Vagina (tissue), 2 donors: Measurements from ENCODE around the gene SLC29A1. TPM values are rescaled to one million over a fixed set of nuclear protein-coding genes. Genes with fewer than 3 reads are reported as not detected.

Source experiments
- DNase-seq, 2 donors: peaks; one replicate each; pipeline ENCODE4 v3.0.0-alpha.2; 2017; ENCODE audit errors: extremely low spot score in 2 of 2
- H3K27ac ChIP-seq: fragments of 200-600 bp; sonication (generic); one replicate; pipeline ENCODE4 v1.5.1; 2019
- H3K27me3 ChIP-seq: fragments of 200-600 bp; sonication (generic); one replicate; pipeline ENCODE4 v1.5.1; 2019
- H3K36me3 ChIP-seq, 2 donors: fragments of 200-600 bp; sonication (generic); one replicate each; pipeline ENCODE4 v1.5.1; 2017 to 2019
- H3K4me1 ChIP-seq: fragments of 200-600 bp; sonication (generic); one replicate; pipeline ENCODE4 v1.5.1; 2019
- H3K4me3 ChIP-seq, 2 donors: fragments of 200-600 bp; sonication (generic); 1 replicate in 1 of 2; 2 replicates in 1 of 2; pipeline ENCODE4 v1.5.1; 2016 to 2019
- H3K9me3 ChIP-seq: fragments of 200-600 bp; sonication (generic); one replicate; pipeline ENCODE4 v1.5.1; 2019
- POLR2A ChIP-seq, 2 donors: fragments of 450-650 bp; IDR thresholded peaks; one replicate each; pipeline ENCODE4 v1.6.1; 2017; ENCODE audit warnings: antibody characterized with exemption in 2 of 2, mild to moderate bottlenecking in 2 of 2, moderate library complexity in 2 of 2
- POLR2AphosphoS5 ChIP-seq, 2 donors: sonication (generic); formaldehyde crosslinking; IDR thresholded peaks; one replicate each; pipeline ENCODE4 v1.9.0; 2017; ENCODE audit warnings: antibody characterized with exemption in 2 of 2, mild to moderate bottlenecking in 2 of 2, low read depth in 1 of 2; ENCODE audit not compliant: insufficient read depth in 1 of 2
- intact Hi-C: fragments of 100-400 bp; cut with DNase I; formaldehyde crosslinking; loops from one replicate; pipeline ENCODE4 v1.15.1; 2023
- microRNA counts, 2 donors: library from miRNA; unstranded; fragments of <30 nt; microRNA quantifications; one replicate each; lab custom pipeline; 2016 to 2017
- small RNA-seq: library from RNA; depleted of rRNA; stranded (forward); fragments of <200 nt; gene quantifications from one replicate; pipeline ENCODE3, GENCODE V24; 2016
- total RNA-seq: library from RNA; depleted of rRNA; stranded (reverse); fragments of >200 nt; gene quantifications from one replicate; pipeline ENCODE4 v1.2.3, GENCODE V29; 2016
- TF ChIP-seq, protein P1 (sequence below), 3 experiments: fragments of 450-650 bp in 2 of 3; fragments of 200-600 bp in 1 of 3; sonication (generic) in 1 of 3; IDR thresholded peaks; one replicate each; pipeline ENCODE4 v1.5.1; 2017 to 2019; ENCODE audit warnings: antibody characterized with exemption in 3 of 3, mild to moderate bottlenecking in 2 of 3, moderate library complexity in 2 of 3

Gene SLC29A1
- total RNA-seq, 1 donor from 2014 or later = 51.1 TPM

DNA sequence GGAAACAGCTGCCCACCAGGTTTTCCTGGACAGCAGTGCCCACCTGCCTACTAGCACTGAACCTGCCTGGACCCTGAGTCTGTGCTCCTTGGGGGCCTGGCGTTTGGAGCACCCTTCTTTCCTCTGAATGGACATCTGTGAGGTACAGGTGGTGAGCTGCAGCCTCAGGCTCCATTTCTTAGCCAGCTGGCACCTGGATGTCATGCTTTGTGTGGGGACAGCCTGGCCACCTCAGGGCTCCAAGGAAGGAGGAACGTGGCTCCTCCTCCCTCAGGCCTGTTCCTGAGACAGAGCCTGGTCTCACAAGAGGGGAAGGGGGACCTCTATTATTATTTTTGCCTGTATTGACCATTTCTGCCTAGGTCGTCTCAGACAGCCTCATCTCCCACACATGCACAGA lies 54.9 kb downstream of the SLC29A1 start:
- DNase-seq = no peak
- intact Hi-C loops = no loop called here
- Histone ChIP-seq H3K27ac (no peak overlapping the region), H3K27me3 (peaks cover under 1% of the 10 kb centered on the region), H3K4me3 (no peak overlapping the region), H3K4me1 (peaks cover 10% of the 10 kb centered on the region), H3K36me3 (no peaks in the 10 kb centered on the region), H3K9me3 (no peaks in the 10 kb centered on the region)
- TF ChIP-seq, protein P1, sequence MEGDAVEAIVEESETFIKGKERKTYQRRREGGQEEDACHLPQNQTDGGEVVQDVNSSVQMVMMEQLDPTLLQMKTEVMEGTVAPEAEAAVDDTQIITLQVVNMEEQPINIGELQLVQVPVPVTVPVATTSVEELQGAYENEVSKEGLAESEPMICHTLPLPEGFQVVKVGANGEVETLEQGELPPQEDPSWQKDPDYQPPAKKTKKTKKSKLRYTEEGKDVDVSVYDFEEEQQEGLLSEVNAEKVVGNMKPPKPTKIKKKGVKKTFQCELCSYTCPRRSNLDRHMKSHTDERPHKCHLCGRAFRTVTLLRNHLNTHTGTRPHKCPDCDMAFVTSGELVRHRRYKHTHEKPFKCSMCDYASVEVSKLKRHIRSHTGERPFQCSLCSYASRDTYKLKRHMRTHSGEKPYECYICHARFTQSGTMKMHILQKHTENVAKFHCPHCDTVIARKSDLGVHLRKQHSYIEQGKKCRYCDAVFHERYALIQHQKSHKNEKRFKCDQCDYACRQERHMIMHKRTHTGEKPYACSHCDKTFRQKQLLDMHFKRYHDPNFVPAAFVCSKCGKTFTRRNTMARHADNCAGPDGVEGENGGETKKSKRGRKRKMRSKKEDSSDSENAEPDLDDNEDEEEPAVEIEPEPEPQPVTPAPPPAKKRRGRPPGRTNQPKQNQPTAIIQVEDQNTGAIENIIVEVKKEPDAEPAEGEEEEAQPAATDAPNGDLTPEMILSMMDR (IDR thresholded peaks at IDR 0.05) = no peak
- TF ChIP-seq POLR2A (IDR thresholded peaks at IDR 0.05) = no peak
- TF ChIP-seq POLR2AphosphoS5 (IDR thresholded peaks at IDR 0.05; ENCODE audit: insufficient read depth in 1 of 2, low read depth in 1 of 2) = no peak

DNA sequence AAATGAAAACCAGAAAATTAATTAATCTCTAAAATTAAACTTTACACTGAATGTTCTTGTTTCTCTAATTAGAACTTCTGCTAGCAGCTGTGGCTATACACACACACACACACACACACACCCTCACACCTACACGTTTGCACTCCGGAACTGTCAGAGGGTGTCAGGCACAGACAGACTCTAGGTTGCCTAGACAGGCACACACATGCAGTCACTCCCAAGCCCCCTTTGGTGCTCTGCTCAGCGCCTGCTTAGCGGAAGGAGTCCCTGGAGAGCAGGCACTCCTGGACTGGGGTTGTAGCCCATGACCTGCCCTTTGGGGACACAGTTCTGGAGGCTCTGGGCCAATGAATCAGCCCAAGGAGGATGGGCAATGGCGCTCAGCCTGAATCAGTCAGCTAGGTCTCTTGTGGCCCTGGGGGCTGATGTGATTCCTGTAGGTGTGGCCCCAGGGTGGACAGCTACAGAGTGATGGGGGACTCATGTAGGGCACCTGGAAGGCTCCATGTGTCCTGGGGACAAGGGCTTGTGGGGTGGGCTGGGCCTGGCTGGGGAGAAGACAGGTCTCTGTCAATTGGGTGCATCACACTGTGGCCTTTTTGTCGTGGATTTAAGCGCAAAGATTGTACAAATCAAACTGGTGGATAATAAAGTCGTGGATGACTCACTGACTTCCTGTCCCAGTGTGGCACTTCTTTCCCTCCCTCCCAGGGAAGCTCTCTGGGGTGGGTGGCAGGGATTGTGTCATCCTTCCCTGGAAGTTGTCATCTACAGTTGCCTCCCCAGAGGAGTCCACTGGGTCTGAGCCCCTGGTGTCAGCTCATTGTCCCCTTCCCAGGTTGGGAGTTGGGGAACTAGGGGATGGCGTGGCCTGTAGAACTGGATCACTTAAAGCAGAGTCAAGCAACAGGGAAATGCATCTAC lies 55.6 kb downstream of the SLC29A1 start:
- no peaks in the 10 kb centered on the region for H3K36me3 ChIP-seq
- H3K27me3 ChIP-seq = no peaks in the 10 kb centered on the region
- intact Hi-C loops = no loop called here
- H3K9me3 ChIP-seq = no peaks in the 10 kb centered on the region
- no peak for DNase-seq
- TF ChIP-seq, protein P1 (IDR thresholded peaks at IDR 0.05) = no peak
- TF ChIP-seq POLR2A (IDR thresholded peaks at IDR 0.05) = no peak
- no peak for TF ChIP-seq POLR2AphosphoS5 (IDR thresholded peaks at IDR 0.05; ENCODE audit: insufficient read depth in 1 of 2, low read depth in 1 of 2)
- no peak overlapping the region for H3K27ac ChIP-seq
- no peak overlapping the region for H3K4me3 ChIP-seq
- peaks cover 10% of the 10 kb centered on the region for H3K4me1 ChIP-seq

MicroRNA genes within 50 kb of the gene (microRNA counts, 767-probe panel; counts per million panel counts)
- microRNA hsa-miR-4647 (lab: Ali Mortazavi, UCI) = 238 to 261 counts per million in 2 donors

Small RNAs within 50 kb of the gene (small RNA-seq; reads per million reads assigned to genes)
- gene RN7SL811P = not detected

Other genes with a start within 250 kb of the SLC29A1 start
- gene MRPL14, start 96.1 kb upstream of the SLC29A1 start, total RNA-seq = 36.1 TPM
- 32.4 TPM for gene TMEM63B, start 96.0 kb upstream of the SLC29A1 start, total RNA-seq
- gene CAPN11, start 64.8 kb upstream of the SLC29A1 start, total RNA-seq = 2.0 TPM
- not detected for gene MYMX, start 6.7 kb upstream of the SLC29A1 start, total RNA-seq
- 463 TPM for gene HSP90AB1, start 23.5 kb downstream of the SLC29A1 start, total RNA-seq
- 19.6 TPM for gene SLC35B2, start 33.9 kb downstream of the SLC29A1 start, total RNA-seq
- 17.2 TPM for gene NFKBIE, start 42.0 kb downstream of the SLC29A1 start, total RNA-seq
- 0.49 TPM for gene TMEM151B, start 46.9 kb downstream of the SLC29A1 start, total RNA-seq
- gene AARS2, start 89.8 kb downstream of the SLC29A1 start, total RNA-seq = 13.3 TPM
- gene SPATS1, start 119.1 kb downstream of the SLC29A1 start, total RNA-seq = not detected
- gene CDC5L, start 164.1 kb downstream of the SLC29A1 start, total RNA-seq = 16.5 TPM